Brain microvascular endothelial cell (primary cell): ENCODE data around the gene PEX5.
"Not testable (repeated sequence)": the region's sequence is repeated elsewhere in the genome, so short reads cannot be mapped to it uniquely, and the experiment has no call there.

Experiments
- DNase-seq: peaks from one replicate; pipeline ENCODE4 v3.0.0-alpha.2; 2020
- H3K27ac ChIP-seq: fragments of 250-450 bp; sonication (Bioruptor Pico); 2 replicates; pipeline ENCODE4 v1.5.1; 2020; ENCODE audit warnings: mild to moderate bottlenecking, moderate library complexity
- H3K27me3 ChIP-seq: fragments of 250-450 bp; sonication (Bioruptor Pico); replicated peaks from 2 replicates; pipeline ENCODE4 v1.5.1; 2020; ENCODE audit warnings: mild to moderate bottlenecking
- H3K36me3 ChIP-seq: fragments of 250-450 bp; sonication (Bioruptor Pico); replicated peaks from 2 replicates; pipeline ENCODE4 v1.5.1; 2020; ENCODE audit warnings: mild to moderate bottlenecking
- H3K4me3 ChIP-seq: 2 replicates; pipeline ENCODE4 v1.5.1; 2011; ENCODE audit warnings: low read depth, mild to moderate bottlenecking, control low read depth, low read length, moderate library complexity
- in situ Hi-C: cut with HindIII; loops from 2 replicates; pipeline ENCODE4 v1.10.0; 2017; ENCODE audit warnings: low sequenced_read_pairs, low pct_ligation_motif_present
- TF ChIP-seq, protein P1 (sequence below): IDR thresholded peaks from 2 replicates; pipeline ENCODE4 v1.5.1; 2011; ENCODE audit warnings: low read depth, mild to moderate bottlenecking, moderate library complexity, low read length, control low read depth, inconsistent platforms; ENCODE audit errors: missing control alignments

Gene PEX5

DNA sequence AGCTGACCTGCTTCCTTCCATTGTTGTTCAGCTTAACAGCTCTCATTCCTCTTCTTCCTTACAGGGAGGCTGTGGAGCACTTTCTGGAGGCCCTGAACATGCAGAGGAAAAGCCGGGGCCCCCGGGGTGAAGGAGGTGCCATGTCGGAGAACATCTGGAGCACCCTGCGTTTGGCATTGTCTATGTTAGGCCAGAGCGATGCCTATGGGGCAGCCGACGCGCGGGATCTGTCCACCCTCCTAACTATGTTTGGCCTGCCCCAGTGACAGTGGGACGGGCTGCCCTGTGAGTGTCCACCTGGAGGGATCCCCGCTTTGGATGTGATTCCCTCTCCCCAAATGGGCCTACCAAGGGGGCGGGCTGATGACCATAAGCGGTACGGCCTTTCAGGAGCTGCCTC is 20.5 kb downstream of the PEX5 start:
- H3K27ac ChIP-seq = no peak overlapping the region
- H3K27me3 ChIP-seq = no peaks in the 10 kb centered on the region
- TF ChIP-seq, protein P1, sequence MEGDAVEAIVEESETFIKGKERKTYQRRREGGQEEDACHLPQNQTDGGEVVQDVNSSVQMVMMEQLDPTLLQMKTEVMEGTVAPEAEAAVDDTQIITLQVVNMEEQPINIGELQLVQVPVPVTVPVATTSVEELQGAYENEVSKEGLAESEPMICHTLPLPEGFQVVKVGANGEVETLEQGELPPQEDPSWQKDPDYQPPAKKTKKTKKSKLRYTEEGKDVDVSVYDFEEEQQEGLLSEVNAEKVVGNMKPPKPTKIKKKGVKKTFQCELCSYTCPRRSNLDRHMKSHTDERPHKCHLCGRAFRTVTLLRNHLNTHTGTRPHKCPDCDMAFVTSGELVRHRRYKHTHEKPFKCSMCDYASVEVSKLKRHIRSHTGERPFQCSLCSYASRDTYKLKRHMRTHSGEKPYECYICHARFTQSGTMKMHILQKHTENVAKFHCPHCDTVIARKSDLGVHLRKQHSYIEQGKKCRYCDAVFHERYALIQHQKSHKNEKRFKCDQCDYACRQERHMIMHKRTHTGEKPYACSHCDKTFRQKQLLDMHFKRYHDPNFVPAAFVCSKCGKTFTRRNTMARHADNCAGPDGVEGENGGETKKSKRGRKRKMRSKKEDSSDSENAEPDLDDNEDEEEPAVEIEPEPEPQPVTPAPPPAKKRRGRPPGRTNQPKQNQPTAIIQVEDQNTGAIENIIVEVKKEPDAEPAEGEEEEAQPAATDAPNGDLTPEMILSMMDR = no peak
- H3K36me3 ChIP-seq = peaks cover 31% of the 10 kb centered on the region
- DNase-seq = no peak
- no peak overlapping the region for H3K4me3 ChIP-seq
- in situ Hi-C loops = no loop called here

DNA sequence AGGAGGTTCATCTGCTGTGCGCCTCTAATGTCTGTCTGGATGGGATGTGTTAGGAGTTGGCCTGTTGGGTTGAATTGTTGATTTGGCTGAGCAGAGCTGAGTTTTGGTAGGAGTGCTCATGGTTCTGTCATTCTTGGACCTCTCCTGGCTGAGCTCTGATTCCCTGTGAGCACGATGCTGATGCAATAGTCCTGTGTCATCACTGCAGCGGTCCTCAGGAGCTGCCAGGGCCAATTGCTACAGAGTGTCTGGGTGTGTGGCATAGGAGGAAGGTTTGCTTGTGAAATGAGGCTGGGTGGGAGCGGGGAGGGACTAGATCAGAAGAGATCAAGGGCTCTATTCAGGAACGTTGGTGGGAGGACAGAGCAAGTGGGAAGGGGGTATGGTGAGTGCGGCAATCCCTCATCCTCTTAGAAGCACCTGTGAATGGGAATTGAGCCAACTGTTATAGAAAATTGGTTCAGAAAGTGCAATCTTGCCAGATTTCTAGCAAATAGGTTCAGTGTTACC is 21.2 kb downstream of the PEX5 start:
- in situ Hi-C loops = no loop called here
- no peaks in the 10 kb centered on the region for H3K27me3 ChIP-seq
- no peak overlapping the region for H3K4me3 ChIP-seq
- H3K36me3 ChIP-seq = peaks cover 31% of the 10 kb centered on the region
- TF ChIP-seq, protein P1 = no peak
- DNase-seq = no peak
- H3K27ac ChIP-seq = no peak overlapping the region

DNA sequence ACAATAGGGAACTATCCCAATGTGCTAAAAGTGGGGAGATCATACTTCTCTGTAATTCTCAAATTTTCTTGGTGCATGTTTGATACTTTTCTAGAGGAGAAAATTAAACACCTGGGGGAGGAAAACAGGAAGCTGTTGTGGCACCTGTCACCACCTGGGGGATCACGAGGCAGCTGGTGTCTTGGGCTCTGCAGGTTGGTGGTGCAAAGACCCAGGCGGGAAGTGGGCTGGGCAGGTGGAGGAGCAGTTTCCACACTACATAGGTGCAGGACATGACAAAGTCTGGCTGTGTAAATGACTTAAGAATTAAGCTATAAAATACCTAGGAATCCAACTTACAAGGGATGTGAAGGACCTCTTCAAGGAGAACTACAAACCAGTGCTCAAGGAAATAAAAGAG is 23.2 kb downstream of the PEX5 start:
- H3K36me3 ChIP-seq = peaks cover 23% of the 10 kb centered on the region
- in situ Hi-C loops = no loop called here
- no peaks in the 10 kb centered on the region for H3K27me3 ChIP-seq

DNA sequence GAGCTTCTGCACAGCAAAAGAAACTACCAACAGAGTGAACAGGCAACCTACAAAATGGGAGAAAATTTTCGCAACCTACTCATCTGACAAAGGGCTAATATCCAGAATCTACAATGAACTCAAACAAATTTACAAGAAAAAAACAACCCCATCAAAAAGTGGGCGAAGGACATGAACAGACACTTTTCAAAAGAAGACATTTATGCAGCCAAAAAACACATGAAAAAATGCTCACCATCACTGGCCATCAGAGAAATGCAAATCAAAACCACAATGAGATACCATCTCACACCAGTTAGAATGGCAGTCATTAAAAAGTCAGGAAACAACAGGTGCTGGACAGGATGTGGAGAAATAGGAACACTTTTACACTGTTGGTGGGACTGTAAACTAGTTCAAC is 24.3 kb downstream of the PEX5 start:
- peaks cover 18% of the 10 kb centered on the region for H3K36me3 ChIP-seq
- H3K27ac ChIP-seq, in situ Hi-C loops, H3K27me3 ChIP-seq, DNase-seq, H3K4me3 ChIP-seq: not testable (repeated sequence)

More for the DNA sequence above, 23.2 kb downstream of the PEX5 start:
- H3K27ac ChIP-seq = no peak overlapping the region
- TF ChIP-seq, protein P1 = no peak
- DNase-seq = no peak
- H3K4me3 ChIP-seq = no peak overlapping the region

DNA sequence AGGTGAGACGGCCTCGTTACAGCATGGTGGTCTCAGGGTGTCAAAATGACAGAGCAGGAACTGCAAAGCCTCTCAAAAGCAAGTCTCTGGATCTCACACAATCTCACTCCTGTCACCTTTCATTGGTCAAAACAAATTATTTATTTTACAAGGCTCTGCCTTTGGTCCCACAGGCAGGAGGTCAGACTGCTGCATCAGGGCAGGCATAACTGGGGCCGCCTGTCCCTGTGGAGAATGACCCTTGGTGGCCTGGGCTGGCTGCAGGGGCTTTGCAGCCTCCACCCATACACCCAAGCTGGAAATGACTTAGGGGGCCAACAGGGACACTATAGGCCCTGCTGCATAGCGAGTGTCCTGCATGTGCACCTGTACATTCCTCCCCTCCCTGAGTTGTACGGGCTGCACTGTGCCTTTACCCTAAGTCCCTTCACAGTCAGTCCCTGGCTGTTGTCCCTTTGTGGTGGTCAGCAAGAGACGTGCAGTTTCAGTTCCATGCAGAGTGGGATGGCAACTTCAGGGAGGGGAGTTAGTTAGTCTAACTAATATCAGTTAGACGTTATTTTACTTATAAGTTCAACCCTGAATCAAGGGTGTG is 28.1 kb downstream of the PEX5 start:
- Histone ChIP-seq H3K4me3 (no peak overlapping the region), H3K27me3 (no peaks in the 10 kb centered on the region), H3K27ac (no peak overlapping the region), H3K36me3 (no peaks in the 10 kb centered on the region)
- TF ChIP-seq, protein P1 = no peak
- DNase-seq = no peak
- in situ Hi-C loops = no loop called here

DNA sequence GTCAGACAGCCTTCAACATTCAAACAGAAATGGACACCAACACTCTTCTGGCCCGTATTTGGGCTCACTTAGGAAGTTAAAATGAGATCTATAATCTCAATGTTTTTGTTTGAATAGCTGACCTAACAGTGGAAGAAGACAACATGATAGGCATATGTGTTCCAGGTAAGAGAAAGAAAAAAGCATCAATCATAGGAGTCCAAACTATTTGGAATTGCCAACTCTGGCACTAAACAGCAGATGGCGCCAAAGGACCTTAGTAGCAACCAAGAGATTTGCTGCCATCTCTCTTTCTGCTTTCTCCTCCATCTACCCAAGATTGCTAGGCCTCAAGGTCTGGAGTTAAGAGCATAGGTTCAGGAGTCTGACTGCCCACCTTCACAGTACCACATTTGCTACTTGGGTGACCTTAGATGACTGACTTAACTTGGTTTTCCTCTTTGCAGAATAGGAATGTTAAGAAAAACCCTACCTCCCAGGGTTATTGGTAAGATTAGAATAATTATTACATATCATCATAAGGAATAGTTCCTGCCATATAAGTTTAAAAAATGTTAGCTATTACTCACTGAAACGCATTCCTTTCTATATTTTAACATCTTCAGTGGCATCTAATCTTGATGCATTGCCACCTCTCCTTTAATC is 30.2 kb downstream of the PEX5 start:
- Histone ChIP-seq H3K4me3 (no peak overlapping the region), H3K27me3 (no peaks in the 10 kb centered on the region), H3K36me3 (no peaks in the 10 kb centered on the region), H3K27ac (no peak overlapping the region)
- in situ Hi-C loops = no loop called here
- DNase-seq = peak; percentile 76
- TF ChIP-seq, protein P1 = peak; percentile 89
